Liver (tissue), 9 donors: Measurements from ENCODE around the gene TRPM2. TPM values are rescaled to one million over a fixed set of nuclear protein-coding genes. Genes with fewer than 3 reads are reported as not detected.
A peak's percentile ranks its signal among the peaks of the same experiment; 100 is the strongest.

ENCODE experiments used
- DNase-seq: peaks from one replicate; pipeline ENCODE4 v3.0.0-alpha.2; 2017; ENCODE audit warnings: low spot score
- H3K27ac ChIP-seq, 2 donors: one replicate each; pipeline ENCODE4 v1.7.0; 2013; ENCODE audit warnings: inconsistent platforms in 2 of 2, low read length in 2 of 2, control low read depth in 1 of 2, low read depth in 1 of 2, mild to moderate bottlenecking in 1 of 2
- H3K27me3 ChIP-seq, 4 donors: one replicate each; pipeline versions ENCODE4 v1.6.1 to v1.7.0; 2013; ENCODE audit warnings: low read length in 3 of 4, inconsistent platforms in 1 of 4, mild to moderate bottlenecking in 1 of 4, moderate library complexity in 1 of 4; ENCODE audit not compliant: control insufficient read depth in 4 of 4, insufficient read depth in 4 of 4
- H3K36me3 ChIP-seq, 4 donors: one replicate each; pipeline versions ENCODE4 v1.6.1 to v1.7.0; 2013; ENCODE audit warnings: low read length in 3 of 4, mild to moderate bottlenecking in 3 of 4, low read depth in 1 of 4, moderate library complexity in 1 of 4; ENCODE audit not compliant: control insufficient read depth in 4 of 4, insufficient read depth in 3 of 4
- H3K4me1 ChIP-seq, 4 donors: one replicate each; pipeline versions ENCODE4 v1.6.1 to v1.7.0; 2013; ENCODE audit warnings: low read length in 3 of 4, mild to moderate bottlenecking in 3 of 4, moderate library complexity in 1 of 4; ENCODE audit not compliant: control insufficient read depth in 4 of 4, insufficient read depth in 4 of 4
- H3K4me3 ChIP-seq, 3 donors: one replicate each; pipeline versions ENCODE4 v1.6.1 to v1.7.0; 2013; ENCODE audit warnings: low read length in 3 of 3, control low read depth in 1 of 3, low read depth in 1 of 3, mild to moderate bottlenecking in 1 of 3
- H3K9ac ChIP-seq, 2 donors: one replicate each; pipeline ENCODE4 v1.7.0; 2013; ENCODE audit warnings: low read length in 2 of 2, mild to moderate bottlenecking in 2 of 2, moderate library complexity in 2 of 2, control low read depth in 1 of 2, low read depth in 1 of 2
- H3K9me3 ChIP-seq, 4 donors: one replicate each; pipeline versions ENCODE4 v1.6.1 to v1.7.0; 2013; ENCODE audit warnings: low read length in 3 of 4; ENCODE audit not compliant: control insufficient read depth in 4 of 4
- EGR1 ChIP-seq, 2 donors: IDR thresholded peaks; 2 replicates each; pipeline ENCODE4 v1.6.1; 2016 to 2018; ENCODE audit warnings: antibody characterized with exemption in 2 of 2, low read depth in 2 of 2
- FOXA1 ChIP-seq: IDR thresholded peaks from 2 replicates; pipeline ENCODE4 v1.6.1; 2016; ENCODE audit warnings: antibody characterized with exemption
- FOXA2 ChIP-seq: IDR thresholded peaks from 2 replicates; pipeline ENCODE4 v1.6.1; 2016; ENCODE audit warnings: antibody characterized with exemption
- GABPA ChIP-seq, 2 donors: IDR thresholded peaks in 1 of 2; conservative IDR thresholded peaks in 1 of 2; 2 replicates each; pipeline ENCODE4 v1.6.1; 2016; ENCODE audit warnings: antibody characterized with exemption in 2 of 2, mild to moderate bottlenecking in 1 of 2, moderate library complexity in 1 of 2
- HNF4A ChIP-seq, 2 donors: conservative IDR thresholded peaks; 2 replicates each; pipeline ENCODE4 v1.6.1; 2016; ENCODE audit warnings: antibody characterized with exemption in 2 of 2, mild to moderate bottlenecking in 2 of 2
- HNF4G ChIP-seq: IDR thresholded peaks from 2 replicates; pipeline ENCODE4 v1.6.1; 2016; ENCODE audit warnings: antibody characterized with exemption
- JUND ChIP-seq, 2 donors: IDR thresholded peaks; 2 replicates each; pipeline ENCODE4 v1.6.1; 2016; ENCODE audit warnings: antibody characterized with exemption in 2 of 2
- NR2F2 ChIP-seq: IDR thresholded peaks from 2 replicates; pipeline ENCODE4 v1.6.1; 2016; ENCODE audit warnings: antibody characterized with exemption
- RAD21 ChIP-seq, 2 donors: IDR thresholded peaks; 2 replicates each; pipeline ENCODE4 v1.6.1; 2016; ENCODE audit warnings: antibody characterized with exemption in 2 of 2, mild to moderate bottlenecking in 2 of 2
- RXRA ChIP-seq, 2 donors: IDR thresholded peaks; 2 replicates each; pipeline ENCODE4 v1.6.1; 2017 to 2018; ENCODE audit warnings: antibody characterized with exemption in 2 of 2, mild to moderate bottlenecking in 1 of 2
- SP1 ChIP-seq: IDR thresholded peaks from 2 replicates; pipeline ENCODE4 v1.6.1; 2018; ENCODE audit warnings: antibody characterized with exemption, mild to moderate bottlenecking
- TAF1 ChIP-seq: conservative IDR thresholded peaks from 2 replicates; pipeline ENCODE4 v1.6.1; 2016; ENCODE audit warnings: antibody characterized with exemption, mild to moderate bottlenecking
- YY1 ChIP-seq: IDR thresholded peaks from 2 replicates; pipeline ENCODE4 v1.6.1; 2016; ENCODE audit warnings: antibody characterized with exemption, mild to moderate bottlenecking
- WGBS: extraction: QIAGEN DNeasy Blood & Tissue Kit; methylation state at CpG from one replicate; pipeline ENCODE4 v1.1.7; 2013; 5-methylcytosine and 5-hydroxymethylcytosine counted together
- polyA plus RNA-seq, 2 donors: library from polyadenylated mRNA; stranded (reverse) in 1 of 2; unstranded in 1 of 2; fragments of 200-250 nt in 1 of 2; fragments of >200 nt in 1 of 2; fragmentation: Nextera tagmentation in 1 of 2; extraction: Ambion mirVana in 1 of 2; gene quantifications; one replicate each; pipeline versions ENCODE4 v1.2.1 to v1.2.3, GENCODE V29; 2013 to 2015
- total RNA-seq, 2 donors: library from RNA; depleted of rRNA; stranded (reverse); fragments of >200 nt; gene quantifications; one replicate each; pipeline ENCODE4 v1.2.3, GENCODE V29; 2014
- TF ChIP-seq, protein P1 (sequence below): IDR thresholded peaks from 2 replicates; pipeline ENCODE4 v1.6.1; 2016; ENCODE audit warnings: antibody characterized with exemption
- TF ChIP-seq, protein P2 (sequence below): IDR thresholded peaks from 2 replicates; pipeline ENCODE4 v1.6.1; 2016; ENCODE audit warnings: antibody characterized with exemption
- TF ChIP-seq, protein P3 (sequence below): IDR thresholded peaks from 2 replicates; pipeline ENCODE4 v1.6.1; 2016; ENCODE audit warnings: antibody characterized with exemption
- TF ChIP-seq, protein P4 (sequence below): IDR thresholded peaks from 2 replicates; pipeline ENCODE4 v1.6.1; 2016; ENCODE audit warnings: antibody characterized with exemption, mild to moderate bottlenecking
- TF ChIP-seq, protein P5 (sequence below): fragments of 150-350 bp; IDR thresholded peaks from 2 replicates; pipeline ENCODE4 v1.5.1; 2017; ENCODE audit warnings: improper control_type of control experiment, low read depth, low read length; ENCODE audit not compliant: missing input control
- donor health status: healthy.
- donor health status: healthy.
- donor health status: healthy.
- donor health status: healthy.
- donor health status: healthy.

The TRPM2 gene
- total and polyA plus RNA-seq, 4 donors: 0.43 to 1.3 (median 0.63) TPM

DNA sequence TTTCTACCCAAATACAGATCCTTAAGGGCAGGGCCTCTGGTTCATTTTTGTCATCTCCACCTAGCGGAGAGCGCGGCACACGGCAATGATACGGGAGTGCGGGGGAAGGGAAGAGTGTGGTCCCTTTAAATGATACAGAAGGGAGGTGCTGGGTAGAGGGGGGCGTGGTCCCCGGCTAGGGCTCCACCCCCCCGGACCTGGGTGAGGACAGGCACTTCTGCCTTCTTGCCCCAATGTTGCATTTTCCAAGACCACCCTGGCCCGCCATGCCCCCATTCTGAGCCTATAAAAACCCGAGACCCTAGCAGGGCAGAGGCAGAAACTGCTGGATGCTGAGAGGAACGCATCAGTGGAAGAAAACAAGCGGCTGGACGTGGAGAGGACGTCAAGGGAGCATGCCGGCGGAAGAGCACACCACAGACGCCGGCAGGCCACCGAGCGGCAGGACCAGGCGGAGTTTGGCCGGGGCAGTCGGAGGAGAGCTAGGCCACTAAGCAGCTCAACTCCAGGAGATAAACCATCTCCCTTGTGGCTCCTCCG lies 131.9 kb downstream of the TRPM2 start:
- DNase-seq: no peak
- H3K27me3 ChIP-seq: no peaks in the 10 kb centered on the region
- peak overlapping the region; percentile 18 to 64 (median 50) for H3K4me3 ChIP-seq
- H3K4me1 ChIP-seq: peaks cover 2 to 30% (median 20%) of the 10 kb centered on the region in 4 donors
- peaks cover 1 to 6% (median 2%) of the 10 kb centered on the region in 4 donors for H3K36me3 ChIP-seq
- no peak for TF ChIP-seq YY1
- no peak for TF ChIP-seq HNF4G
- TF ChIP-seq JUND (IDR thresholded peaks at IDR 0.05): no peak
- TF ChIP-seq, protein P1, sequence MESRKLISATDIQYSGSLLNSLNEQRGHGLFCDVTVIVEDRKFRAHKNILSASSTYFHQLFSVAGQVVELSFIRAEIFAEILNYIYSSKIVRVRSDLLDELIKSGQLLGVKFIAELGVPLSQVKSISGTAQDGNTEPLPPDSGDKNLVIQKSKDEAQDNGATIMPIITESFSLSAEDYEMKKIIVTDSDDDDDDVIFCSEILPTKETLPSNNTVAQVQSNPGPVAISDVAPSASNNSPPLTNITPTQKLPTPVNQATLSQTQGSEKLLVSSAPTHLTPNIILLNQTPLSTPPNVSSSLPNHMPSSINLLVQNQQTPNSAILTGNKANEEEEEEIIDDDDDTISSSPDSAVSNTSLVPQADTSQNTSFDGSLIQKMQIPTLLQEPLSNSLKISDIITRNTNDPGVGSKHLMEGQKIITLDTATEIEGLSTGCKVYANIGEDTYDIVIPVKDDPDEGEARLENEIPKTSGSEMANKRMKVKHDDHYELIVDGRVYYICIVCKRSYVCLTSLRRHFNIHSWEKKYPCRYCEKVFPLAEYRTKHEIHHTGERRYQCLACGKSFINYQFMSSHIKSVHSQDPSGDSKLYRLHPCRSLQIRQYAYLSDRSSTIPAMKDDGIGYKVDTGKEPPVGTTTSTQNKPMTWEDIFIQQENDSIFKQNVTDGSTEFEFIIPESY: no peak
- TF ChIP-seq NR2F2: no peak
- TF ChIP-seq, protein P2, sequence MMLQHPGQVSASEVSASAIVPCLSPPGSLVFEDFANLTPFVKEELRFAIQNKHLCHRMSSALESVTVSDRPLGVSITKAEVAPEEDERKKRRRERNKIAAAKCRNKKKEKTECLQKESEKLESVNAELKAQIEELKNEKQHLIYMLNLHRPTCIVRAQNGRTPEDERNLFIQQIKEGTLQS: no peak
- TF ChIP-seq, protein P3, sequence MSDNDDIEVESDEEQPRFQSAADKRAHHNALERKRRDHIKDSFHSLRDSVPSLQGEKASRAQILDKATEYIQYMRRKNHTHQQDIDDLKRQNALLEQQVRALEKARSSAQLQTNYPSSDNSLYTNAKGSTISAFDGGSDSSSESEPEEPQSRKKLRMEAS: peak; percentile 26
- TF ChIP-seq SP1: no peak
- TF ChIP-seq FOXA1: no peak
- TF ChIP-seq HNF4A (conservative IDR thresholded peaks at IDR 0.05): peak in 1 of 2 donors; percentile 19
- TF ChIP-seq, protein P4, sequence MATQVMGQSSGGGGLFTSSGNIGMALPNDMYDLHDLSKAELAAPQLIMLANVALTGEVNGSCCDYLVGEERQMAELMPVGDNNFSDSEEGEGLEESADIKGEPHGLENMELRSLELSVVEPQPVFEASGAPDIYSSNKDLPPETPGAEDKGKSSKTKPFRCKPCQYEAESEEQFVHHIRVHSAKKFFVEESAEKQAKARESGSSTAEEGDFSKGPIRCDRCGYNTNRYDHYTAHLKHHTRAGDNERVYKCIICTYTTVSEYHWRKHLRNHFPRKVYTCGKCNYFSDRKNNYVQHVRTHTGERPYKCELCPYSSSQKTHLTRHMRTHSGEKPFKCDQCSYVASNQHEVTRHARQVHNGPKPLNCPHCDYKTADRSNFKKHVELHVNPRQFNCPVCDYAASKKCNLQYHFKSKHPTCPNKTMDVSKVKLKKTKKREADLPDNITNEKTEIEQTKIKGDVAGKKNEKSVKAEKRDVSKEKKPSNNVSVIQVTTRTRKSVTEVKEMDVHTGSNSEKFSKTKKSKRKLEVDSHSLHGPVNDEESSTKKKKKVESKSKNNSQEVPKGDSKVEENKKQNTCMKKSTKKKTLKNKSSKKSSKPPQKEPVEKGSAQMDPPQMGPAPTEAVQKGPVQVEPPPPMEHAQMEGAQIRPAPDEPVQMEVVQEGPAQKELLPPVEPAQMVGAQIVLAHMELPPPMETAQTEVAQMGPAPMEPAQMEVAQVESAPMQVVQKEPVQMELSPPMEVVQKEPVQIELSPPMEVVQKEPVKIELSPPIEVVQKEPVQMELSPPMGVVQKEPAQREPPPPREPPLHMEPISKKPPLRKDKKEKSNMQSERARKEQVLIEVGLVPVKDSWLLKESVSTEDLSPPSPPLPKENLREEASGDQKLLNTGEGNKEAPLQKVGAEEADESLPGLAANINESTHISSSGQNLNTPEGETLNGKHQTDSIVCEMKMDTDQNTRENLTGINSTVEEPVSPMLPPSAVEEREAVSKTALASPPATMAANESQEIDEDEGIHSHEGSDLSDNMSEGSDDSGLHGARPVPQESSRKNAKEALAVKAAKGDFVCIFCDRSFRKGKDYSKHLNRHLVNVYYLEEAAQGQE: peak; percentile 54
- TF ChIP-seq, protein P5, sequence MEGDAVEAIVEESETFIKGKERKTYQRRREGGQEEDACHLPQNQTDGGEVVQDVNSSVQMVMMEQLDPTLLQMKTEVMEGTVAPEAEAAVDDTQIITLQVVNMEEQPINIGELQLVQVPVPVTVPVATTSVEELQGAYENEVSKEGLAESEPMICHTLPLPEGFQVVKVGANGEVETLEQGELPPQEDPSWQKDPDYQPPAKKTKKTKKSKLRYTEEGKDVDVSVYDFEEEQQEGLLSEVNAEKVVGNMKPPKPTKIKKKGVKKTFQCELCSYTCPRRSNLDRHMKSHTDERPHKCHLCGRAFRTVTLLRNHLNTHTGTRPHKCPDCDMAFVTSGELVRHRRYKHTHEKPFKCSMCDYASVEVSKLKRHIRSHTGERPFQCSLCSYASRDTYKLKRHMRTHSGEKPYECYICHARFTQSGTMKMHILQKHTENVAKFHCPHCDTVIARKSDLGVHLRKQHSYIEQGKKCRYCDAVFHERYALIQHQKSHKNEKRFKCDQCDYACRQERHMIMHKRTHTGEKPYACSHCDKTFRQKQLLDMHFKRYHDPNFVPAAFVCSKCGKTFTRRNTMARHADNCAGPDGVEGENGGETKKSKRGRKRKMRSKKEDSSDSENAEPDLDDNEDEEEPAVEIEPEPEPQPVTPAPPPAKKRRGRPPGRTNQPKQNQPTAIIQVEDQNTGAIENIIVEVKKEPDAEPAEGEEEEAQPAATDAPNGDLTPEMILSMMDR: peak; percentile 38
- TF ChIP-seq FOXA2: no peak
- no peak for TF ChIP-seq RXRA (IDR thresholded peaks at IDR 0.05)
- no peak for TF ChIP-seq GABPA (IDR thresholded peaks at IDR 0.05 in 1 of 2, conservative IDR thresholded peaks at IDR 0.05 in 1 of 2)
- no peak for TF ChIP-seq EGR1 (IDR thresholded peaks at IDR 0.05; ENCODE audit: low read depth in 2 of 2)
- peak; percentile 43 to 45 for TF ChIP-seq RAD21 (IDR thresholded peaks at IDR 0.05)
- TF ChIP-seq TAF1: no peak
- peak overlapping the region; percentile 15 to 70 for H3K27ac ChIP-seq
- peak overlapping the region in 1 of 2 donors; percentile 44 for H3K9ac ChIP-seq
- WGBS: 71% methylated on average over 25 of the region's 25 CpGs
- no peaks in the 10 kb centered on the region for H3K9me3 ChIP-seq
